Natural killer cell treated with Interleukin-12 subunit alpha and Interleukin-12 subunit beta and Interleukin-15 and Interleukin-18, amount 100 ng/mL, for 72 hours (primary cell): Measurements from ENCODE around the gene ECEL1. TPM values are rescaled to one million over a fixed set of nuclear protein-coding genes. Genes with fewer than 3 reads are reported as not detected.
A peak's percentile ranks its signal among the peaks of the same experiment; 100 is the strongest.

Experiments used
- ATAC-seq, 2 donors: fragments of 150-1000 bp; cut with Tn5 transposase in 1 of 2; sonication (Bioruptor Pico), chemical (Tn5 transposase) in 1 of 2; 2 replicates each; pipeline ENCODE4 v1.10.0; 2021
- DNase-seq: peaks from one replicate; pipeline ENCODE4 v3.0.0; 2022; ENCODE audit warnings: low spot score
- H3K27ac Mint-ChIP-seq, 2 donors: 1 replicate in 1 of 2; 2 replicates in 1 of 2; pipeline ENCODE4 v1.8.0; 2022; ENCODE audit warnings: mixed read lengths in 2 of 2, mild to moderate bottlenecking in 1 of 2, moderate library complexity in 1 of 2
- H3K27me3 Mint-ChIP-seq, 2 donors: 1 replicate in 1 of 2; 2 replicates in 1 of 2; pipeline ENCODE4 v1.8.0; 2022; ENCODE audit warnings: mixed read lengths in 2 of 2
- H3K36me3 Mint-ChIP-seq: one replicate; pipeline ENCODE4 v1.8.0; 2022; ENCODE audit warnings: mixed read lengths
- H3K4me1 Mint-ChIP-seq, 2 donors: 1 replicate in 1 of 2; 2 replicates in 1 of 2; pipeline ENCODE4 v1.8.0; 2022; ENCODE audit warnings: low read depth in 2 of 2, mixed read lengths in 2 of 2, mild to moderate bottlenecking in 1 of 2
- H3K4me3 Mint-ChIP-seq: one replicate; pipeline ENCODE4 v1.8.0; 2022; ENCODE audit warnings: mixed read lengths
- H3K9me3 Mint-ChIP-seq: 2 replicates; pipeline ENCODE4 v1.8.0; 2022; ENCODE audit warnings: mixed read lengths
- total RNA-seq, 2 donors: library from RNA; stranded (reverse); gene quantifications; one replicate each; pipeline ENCODE4 v1.2.3, GENCODE V29; 2022

The ECEL1 gene
- total RNA-seq, 2 donors from 2014 or later = not detected

DNA sequence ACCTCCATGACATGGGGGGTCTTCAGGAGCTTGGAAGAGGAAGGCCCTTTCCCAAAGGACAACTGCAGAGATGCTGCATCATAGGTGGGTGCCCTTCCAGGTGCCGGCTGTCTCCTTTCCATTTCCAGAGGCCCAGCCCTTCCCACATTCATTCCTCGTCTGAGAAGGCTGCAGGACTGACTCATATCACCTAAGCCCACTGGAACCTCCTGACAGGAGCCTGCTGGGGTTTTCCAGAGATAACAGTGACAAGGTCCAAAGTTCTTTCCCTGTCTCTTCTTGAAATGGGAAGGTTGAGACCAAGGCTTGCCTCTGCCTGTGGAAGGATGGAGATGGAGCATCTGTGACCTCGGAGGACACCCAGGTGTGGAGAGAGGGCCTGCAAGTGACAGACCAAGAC lies 28.9 kb upstream of the ECEL1 start:
- DNase-seq (no peak), ATAC-seq (no peak)
- Mint-ChIP-seq H3K27me3 (peaks cover 0 to 18% of the 10 kb centered on the region in 2 donors), H3K4me1 (peaks cover 0 to 2% of the 10 kb centered on the region in 2 donors), H3K36me3 (no peaks in the 10 kb centered on the region), H3K27ac (no peak overlapping the region), H3K9me3 (no peaks in the 10 kb centered on the region), H3K4me3 (no peak overlapping the region)

DNA sequence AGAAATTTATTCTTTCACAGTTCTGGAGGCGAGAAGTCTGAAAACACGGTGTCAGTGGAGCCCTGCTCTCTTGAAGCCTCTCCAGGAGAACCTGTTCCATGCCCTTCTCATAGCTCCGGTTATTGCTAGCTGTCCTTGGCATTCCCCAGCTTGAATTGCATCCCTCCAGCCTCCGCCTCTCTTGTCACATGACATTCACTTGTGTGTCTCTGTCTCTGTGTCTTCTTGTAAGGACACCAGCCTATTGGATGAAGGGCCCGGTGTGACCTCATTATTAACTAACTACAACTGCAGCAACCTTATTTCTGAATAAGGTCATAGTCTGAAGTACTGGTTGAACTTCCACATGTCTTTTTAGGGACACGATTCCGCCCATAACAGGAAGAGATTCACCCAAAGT lies 28.0 kb upstream of the ECEL1 start:
- no peaks in the 10 kb centered on the region for H3K4me1 Mint-ChIP-seq
- ATAC-seq (no peak), DNase-seq (no peak)
- H3K9me3 Mint-ChIP-seq = no peaks in the 10 kb centered on the region
- H3K27ac Mint-ChIP-seq = no peak overlapping the region
- H3K4me3 Mint-ChIP-seq = no peak overlapping the region
- peaks cover 0 to 16% of the 10 kb centered on the region in 2 donors for H3K27me3 Mint-ChIP-seq
- H3K36me3 Mint-ChIP-seq = no peaks in the 10 kb centered on the region

DNA sequence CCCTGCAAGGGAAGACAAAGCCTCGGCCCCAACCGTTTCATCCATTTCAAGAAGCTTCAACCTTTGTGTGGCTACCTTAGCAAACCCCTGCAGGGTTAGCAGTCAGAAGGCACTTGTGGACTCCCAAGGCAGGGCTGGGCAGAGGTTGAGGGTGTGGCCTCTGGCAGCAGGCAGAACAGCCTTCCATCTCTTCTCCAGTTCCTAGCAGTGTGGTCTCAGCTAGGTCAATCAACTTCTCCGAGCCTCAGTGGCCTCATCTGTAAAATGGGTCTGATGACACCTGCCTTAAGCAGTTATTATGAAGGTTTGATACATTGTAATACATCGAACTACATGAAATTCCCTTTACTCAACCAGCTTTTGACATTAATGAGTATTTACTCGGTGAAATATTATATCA lies 25.7 kb upstream of the ECEL1 start:
- no peaks in the 10 kb centered on the region for H3K36me3 Mint-ChIP-seq
- no peak overlapping the region for H3K4me3 Mint-ChIP-seq
- peaks cover 0 to 14% of the 10 kb centered on the region in 2 donors for H3K27me3 Mint-ChIP-seq
- no peaks in the 10 kb centered on the region for H3K9me3 Mint-ChIP-seq
- H3K4me1 Mint-ChIP-seq = no peaks in the 10 kb centered on the region
- DNase-seq (no peak), ATAC-seq (no peak)
- H3K27ac Mint-ChIP-seq = no peak overlapping the region

DNA sequence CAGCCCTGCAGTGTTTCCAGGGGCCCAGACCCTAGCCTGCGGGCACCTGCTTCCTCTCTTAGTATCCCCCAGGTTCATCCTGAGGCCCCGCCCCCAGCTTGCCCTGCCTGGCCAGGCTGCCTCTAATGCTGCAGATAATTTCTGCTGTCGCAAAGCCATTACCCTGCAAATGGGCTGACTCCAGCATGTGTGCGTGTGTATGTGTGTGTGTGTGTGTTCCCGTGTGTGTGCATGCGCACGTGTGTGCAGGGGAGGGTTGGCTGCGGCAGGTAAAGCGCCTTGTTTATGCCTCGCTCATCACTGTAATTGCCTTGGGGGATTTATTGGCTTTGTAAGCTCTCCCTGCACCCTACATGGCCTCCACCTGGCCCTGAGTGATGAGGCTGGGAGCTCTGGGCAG lies 25.0 kb upstream of the ECEL1 start:
- DNase-seq (no peak), ATAC-seq (no peak)
- Mint-ChIP-seq H3K27ac (no peak overlapping the region), H3K4me1 (no peaks in the 10 kb centered on the region), H3K27me3 (peaks cover 0 to 14% of the 10 kb centered on the region in 2 donors), H3K36me3 (no peaks in the 10 kb centered on the region), H3K9me3 (no peaks in the 10 kb centered on the region), H3K4me3 (no peak overlapping the region)

DNA sequence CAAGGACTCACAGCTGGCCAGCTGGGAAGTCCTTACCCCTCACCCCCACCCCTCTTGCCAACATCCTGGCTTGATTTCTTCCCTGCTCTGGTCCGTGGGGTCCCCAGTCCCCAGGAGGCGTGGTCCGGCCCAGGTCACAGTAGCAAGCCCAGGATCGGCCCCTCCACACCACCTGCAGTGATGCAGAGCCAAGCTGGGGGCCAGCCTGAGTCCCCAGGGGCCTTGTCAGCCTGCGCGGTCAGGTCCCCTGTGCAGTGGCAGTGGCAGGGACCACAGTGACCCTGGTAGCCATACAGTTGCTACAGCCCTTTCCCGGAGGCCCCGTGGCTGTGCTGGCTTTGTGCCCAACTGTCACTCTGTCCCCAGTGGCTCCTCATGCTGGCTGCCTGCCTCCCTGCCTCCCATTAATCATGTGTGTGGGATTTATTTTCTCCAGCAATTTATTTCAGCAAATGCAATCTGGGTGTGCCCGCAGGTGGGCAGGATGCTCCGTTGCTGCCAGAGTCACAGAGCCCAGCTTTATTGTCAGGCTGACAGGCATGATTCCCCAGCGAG lies 23.8 kb upstream of the ECEL1 start:
- Mint-ChIP-seq H3K4me3 (no peak overlapping the region), H3K36me3 (no peaks in the 10 kb centered on the region), H3K9me3 (no peaks in the 10 kb centered on the region), H3K27me3 (peaks cover 0 to 15% of the 10 kb centered on the region in 2 donors), H3K4me1 (no peaks in the 10 kb centered on the region), H3K27ac (no peak overlapping the region)
- ATAC-seq (no peak), DNase-seq (no peak)

DNA sequence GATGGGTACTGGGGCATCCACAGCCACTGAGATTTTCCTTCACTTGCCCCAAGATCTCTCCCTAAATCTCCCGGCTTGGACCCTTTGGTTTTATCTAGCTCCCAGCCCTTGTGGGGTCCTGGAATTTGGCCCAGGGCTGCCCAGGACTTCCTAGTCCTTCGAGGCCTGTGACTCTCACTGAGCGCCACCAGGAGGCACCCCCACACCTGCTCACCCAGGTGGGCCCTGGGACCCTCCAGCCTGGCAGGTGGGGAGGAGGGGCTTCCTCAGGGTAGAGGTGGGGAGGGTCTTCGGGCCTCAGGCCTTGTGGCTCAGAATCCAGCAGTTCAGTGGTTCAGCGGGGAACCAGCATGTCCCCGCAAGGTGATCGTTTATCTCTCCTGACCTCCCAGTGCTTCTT lies 20.6 kb upstream of the ECEL1 start:
- H3K9me3 Mint-ChIP-seq = no peaks in the 10 kb centered on the region
- no peaks in the 10 kb centered on the region for H3K36me3 Mint-ChIP-seq
- no peaks in the 10 kb centered on the region for H3K4me1 Mint-ChIP-seq
- ATAC-seq = no peak
- DNase-seq = no peak
- H3K27ac Mint-ChIP-seq = no peak overlapping the region
- peaks cover 14 to 22% of the 10 kb centered on the region in 2 donors for H3K27me3 Mint-ChIP-seq
- H3K4me3 Mint-ChIP-seq = no peak overlapping the region

DNA sequence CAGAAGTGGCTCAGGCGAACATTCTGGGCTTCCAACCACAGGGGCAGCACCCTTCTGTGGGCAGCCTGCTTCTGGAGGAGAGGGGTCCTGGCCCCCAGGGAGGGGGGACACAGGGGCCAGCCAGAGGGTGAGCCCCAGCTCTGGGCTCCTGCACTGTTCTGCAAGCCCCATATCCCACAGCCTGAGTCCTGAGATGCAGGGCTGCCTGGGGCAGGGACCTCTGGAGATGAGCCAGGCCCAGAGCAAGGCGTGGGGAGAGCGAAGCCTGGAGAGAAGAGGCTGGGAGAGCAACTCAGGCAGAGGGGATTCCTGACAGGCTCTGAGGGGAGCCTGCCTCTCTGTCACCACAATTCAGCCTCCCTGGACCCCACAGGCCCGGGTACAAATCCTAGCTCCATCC lies 19.1 kb upstream of the ECEL1 start:
- no peak for ATAC-seq
- no peak overlapping the region for H3K27ac Mint-ChIP-seq
- peaks cover 14 to 26% of the 10 kb centered on the region in 2 donors for H3K27me3 Mint-ChIP-seq
- no peaks in the 10 kb centered on the region for H3K36me3 Mint-ChIP-seq
- peaks cover 0 to 4% of the 10 kb centered on the region in 2 donors for H3K4me1 Mint-ChIP-seq
- no peaks in the 10 kb centered on the region for H3K9me3 Mint-ChIP-seq
- H3K4me3 Mint-ChIP-seq = no peak overlapping the region
- no peak for DNase-seq

DNA sequence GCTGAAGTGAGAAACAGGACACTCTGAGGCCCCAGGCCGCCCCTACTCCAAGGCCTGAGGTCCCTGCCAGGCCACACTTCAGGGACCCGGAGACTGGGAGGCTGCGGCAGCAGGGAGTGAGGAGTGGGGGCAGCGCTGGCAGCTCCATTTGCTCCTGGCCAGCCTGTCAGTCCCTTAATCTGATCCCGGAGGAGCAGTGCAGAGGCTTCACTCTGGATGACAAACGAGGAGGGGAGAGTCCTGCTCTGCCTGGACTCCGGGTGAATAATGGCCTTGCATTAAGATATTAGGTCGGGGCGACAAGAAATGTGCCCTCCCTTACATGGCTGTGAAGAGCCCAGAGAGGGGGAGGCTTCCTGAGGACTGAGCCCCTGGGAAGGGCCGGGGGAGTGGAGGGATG lies 18.2 kb upstream of the ECEL1 start:
- no peak for ATAC-seq
- no peak overlapping the region for H3K27ac Mint-ChIP-seq
- H3K36me3 Mint-ChIP-seq = no peaks in the 10 kb centered on the region
- no peak overlapping the region for H3K4me3 Mint-ChIP-seq
- H3K27me3 Mint-ChIP-seq = peaks cover 14 to 26% of the 10 kb centered on the region in 2 donors
- peaks cover 0 to 4% of the 10 kb centered on the region in 2 donors for H3K4me1 Mint-ChIP-seq
- no peaks in the 10 kb centered on the region for H3K9me3 Mint-ChIP-seq
- DNase-seq = no peak

DNA sequence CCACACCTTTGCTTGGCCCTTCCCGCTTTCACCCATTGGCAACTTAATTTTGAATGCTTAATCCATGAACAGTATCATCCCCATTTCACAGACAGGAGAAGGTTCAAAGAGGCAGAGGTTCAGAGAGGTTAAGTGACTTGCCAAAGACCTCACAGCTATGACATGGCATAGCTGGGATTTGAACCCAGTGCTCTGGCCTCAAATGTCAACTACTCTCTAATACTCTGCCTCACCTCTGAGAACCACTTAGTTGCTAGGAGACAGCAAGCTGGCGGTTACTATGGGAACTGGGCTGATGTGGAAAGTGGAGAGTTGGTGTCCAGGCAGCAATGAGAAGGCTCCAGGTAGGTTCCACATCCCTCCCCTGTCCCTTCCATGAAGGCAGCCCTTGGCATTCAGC lies 16.8 kb upstream of the ECEL1 start:
- Mint-ChIP-seq H3K4me3 (no peak overlapping the region), H3K4me1 (peaks cover 0 to 4% of the 10 kb centered on the region in 2 donors), H3K36me3 (no peaks in the 10 kb centered on the region), H3K9me3 (no peaks in the 10 kb centered on the region), H3K27ac (no peak overlapping the region), H3K27me3 (peaks cover 14 to 26% of the 10 kb centered on the region in 2 donors)
- DNase-seq (no peak), ATAC-seq (no peak)

DNA sequence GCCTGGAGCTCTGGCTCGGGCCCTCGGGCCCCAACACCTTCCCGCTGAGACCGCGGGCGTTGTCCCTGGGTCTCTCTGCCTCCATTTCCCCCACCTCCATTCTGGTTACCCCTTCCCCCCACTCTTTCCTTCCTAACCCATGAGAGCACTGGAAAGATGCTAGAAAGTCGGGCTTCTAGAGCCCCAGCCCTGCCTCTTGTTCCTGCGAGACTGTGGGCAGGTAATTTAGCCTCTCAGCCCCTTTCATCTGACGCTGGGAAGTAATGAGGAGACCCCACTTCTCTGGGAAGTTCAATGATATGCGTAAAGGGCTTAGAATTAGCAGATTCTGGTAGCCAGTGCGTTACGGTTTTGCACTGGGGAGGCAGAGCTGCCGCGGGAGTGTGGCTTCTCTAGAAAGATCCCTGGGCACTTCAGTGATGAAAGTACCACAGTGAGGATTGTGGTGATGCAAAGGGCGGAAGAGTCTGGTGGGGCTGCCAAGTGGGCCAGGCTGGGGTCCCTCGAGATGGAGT lies 16.2 kb upstream of the ECEL1 start:
- Mint-ChIP-seq H3K27me3 (peaks cover 14 to 23% of the 10 kb centered on the region in 2 donors), H3K4me1 (peaks cover 0 to 4% of the 10 kb centered on the region in 2 donors), H3K36me3 (no peaks in the 10 kb centered on the region), H3K9me3 (no peaks in the 10 kb centered on the region), H3K27ac (no peak overlapping the region), H3K4me3 (peak overlapping the region; percentile 27)
- ATAC-seq (no peak), DNase-seq (no peak)

DNA sequence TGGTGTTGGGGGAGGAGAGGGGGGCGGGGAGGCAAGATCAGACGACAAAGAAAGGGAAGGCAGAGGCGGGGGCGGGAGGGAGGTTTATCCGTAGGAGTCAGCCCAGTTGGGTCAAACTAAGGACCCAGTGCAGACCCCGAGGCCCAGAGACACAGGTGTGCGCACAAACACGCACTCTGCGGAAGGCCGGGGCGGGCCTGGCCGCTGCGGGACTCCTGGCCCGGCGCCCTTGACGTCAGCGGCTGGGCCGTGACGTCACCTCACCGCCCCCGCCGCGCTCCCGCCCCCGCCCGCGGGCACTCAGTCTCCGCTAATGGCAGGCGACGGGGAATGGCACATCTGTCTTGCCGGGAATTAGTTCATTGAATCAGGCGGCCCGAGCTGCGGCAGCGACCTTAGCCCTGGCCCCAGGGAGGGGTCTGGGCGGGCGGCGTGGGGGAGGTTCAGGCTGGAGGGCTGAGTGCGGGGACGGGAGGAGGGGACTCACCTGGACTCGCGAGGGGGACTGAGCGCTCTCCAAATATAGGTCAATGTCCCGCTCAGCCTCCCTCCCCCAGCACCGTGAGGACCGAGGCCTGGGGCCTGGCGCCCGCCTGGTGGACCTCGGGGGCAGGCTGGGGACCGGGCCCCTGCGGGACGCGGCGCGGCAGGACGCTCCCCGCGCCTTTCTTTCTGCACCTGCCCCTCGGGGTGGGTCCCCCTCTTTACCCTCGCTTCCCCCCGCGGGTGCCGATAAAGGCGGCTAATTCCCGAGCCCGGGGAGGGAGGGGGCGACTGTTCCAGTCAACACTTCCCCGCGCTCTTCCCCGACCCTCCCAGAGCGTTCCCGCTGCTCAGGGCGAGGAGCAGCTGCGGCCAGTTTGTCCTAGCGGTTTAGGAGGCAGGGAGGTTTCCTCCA lies 15.5 kb upstream of the ECEL1 start:
- no peak for DNase-seq

DNA sequence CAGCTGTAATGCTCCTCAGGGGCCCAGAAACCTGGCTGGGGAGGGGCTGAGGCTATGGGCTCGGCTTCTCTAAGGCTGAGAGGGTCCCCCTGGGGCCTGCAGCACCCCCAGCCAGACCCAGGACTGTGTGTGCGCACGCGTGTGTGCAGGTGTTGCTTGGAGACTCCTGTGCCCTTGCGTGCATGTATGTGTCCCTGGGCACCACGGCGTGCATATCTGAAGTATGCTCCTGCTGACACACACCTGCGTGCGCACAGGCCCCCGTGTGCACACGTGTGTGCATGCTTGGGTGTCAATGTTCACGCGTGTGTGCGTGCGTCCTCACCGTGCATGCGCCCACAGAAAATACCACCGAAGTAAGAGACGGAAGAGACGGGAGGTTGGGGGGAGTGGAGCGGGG lies 14.9 kb upstream of the ECEL1 start:
- Mint-ChIP-seq H3K36me3 (no peaks in the 10 kb centered on the region), H3K9me3 (no peaks in the 10 kb centered on the region), H3K4me3 (no peak overlapping the region), H3K4me1 (peaks cover 0 to 4% of the 10 kb centered on the region in 2 donors), H3K27ac (no peak overlapping the region), H3K27me3 (peaks cover 21 to 22% of the 10 kb centered on the region in 2 donors)
- no peak for ATAC-seq
- no peak for DNase-seq

More for the DNA sequence above, 15.5 kb upstream of the ECEL1 start:
- Mint-ChIP-seq H3K4me3 (peak overlapping the region; percentile 27), H3K27ac (no peak overlapping the region), H3K9me3 (no peaks in the 10 kb centered on the region), H3K27me3 (peaks cover 21 to 24% of the 10 kb centered on the region in 2 donors), H3K4me1 (peaks cover 0 to 4% of the 10 kb centered on the region in 2 donors), H3K36me3 (no peaks in the 10 kb centered on the region)
- peak in 1 of 2 donors; percentile 29 for ATAC-seq

DNA sequence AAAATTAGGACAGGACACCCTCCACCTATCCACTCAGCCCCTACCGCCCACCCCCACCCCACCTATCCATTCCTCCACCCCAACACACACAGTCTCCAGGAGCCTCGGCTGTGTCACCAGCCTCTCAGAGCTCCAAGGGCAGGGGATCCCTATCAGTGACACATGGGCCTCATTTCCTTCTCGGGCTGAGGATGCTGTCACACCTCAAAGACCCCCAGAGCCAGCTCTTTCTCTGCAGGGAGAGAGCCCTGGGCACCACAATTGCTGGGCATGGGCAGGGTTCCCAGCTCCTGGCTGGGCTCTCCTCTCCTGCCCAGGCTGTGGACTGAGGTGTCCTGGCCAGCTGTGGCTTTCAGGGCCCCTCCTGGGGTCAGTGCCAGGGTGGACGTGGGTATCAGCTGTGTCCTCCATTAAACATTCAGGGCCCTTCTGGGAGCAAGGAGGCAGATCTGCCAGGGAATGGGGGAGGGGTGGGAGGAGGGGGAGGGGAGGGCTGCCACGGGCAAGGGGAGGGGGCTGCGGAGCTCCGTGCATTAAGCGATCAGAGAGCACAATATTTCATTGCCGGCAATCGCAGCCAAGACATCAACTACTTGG lies 14.3 kb upstream of the ECEL1 start:
- Mint-ChIP-seq H3K36me3 (no peaks in the 10 kb centered on the region), H3K27me3 (peaks cover 18 to 21% of the 10 kb centered on the region in 2 donors), H3K4me3 (no peak overlapping the region), H3K4me1 (peaks cover 0 to 4% of the 10 kb centered on the region in 2 donors), H3K9me3 (no peaks in the 10 kb centered on the region), H3K27ac (no peak overlapping the region)
- DNase-seq (no peak), ATAC-seq (no peak)

DNA sequence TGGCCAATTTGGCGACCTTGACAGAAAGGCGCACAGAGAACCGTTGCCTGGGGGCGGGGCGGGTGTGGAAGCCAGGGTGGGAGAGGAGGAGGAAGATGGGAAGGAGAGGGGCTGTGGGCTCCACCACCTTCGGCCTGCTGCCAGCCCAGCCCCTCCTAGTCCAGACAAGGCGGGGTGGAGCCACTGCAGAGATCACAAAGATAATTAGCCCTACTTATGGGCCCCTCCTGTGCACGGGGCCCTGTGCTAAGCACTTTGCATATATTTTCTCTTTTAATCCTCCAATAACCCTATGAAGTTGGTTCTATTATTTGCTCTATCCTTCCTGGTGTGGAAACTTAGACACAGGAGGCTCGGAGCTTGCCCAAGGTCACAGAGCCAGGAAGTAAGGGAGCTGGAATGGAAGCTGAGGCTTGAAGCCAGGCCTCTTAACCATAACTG lies 13.7 kb upstream of the ECEL1 start:
- no peak for DNase-seq
- Mint-ChIP-seq H3K4me3 (no peak overlapping the region), H3K27me3 (peaks cover 18 to 21% of the 10 kb centered on the region in 2 donors), H3K36me3 (no peaks in the 10 kb centered on the region), H3K4me1 (peaks cover 0 to 4% of the 10 kb centered on the region in 2 donors), H3K9me3 (no peaks in the 10 kb centered on the region), H3K27ac (no peak overlapping the region)
- ATAC-seq = no peak
